Epithelial cell of esophagus (primary cell): ENCODE measurements around the gene TARS3.

Source experiments
- DNase-seq: peaks from one replicate; pipeline ENCODE4 v3.0.0; 2010; ENCODE audit warnings: low read depth
- H3K4me3 ChIP-seq: 2 replicates; pipeline ENCODE4 v1.5.1; 2011; ENCODE audit warnings: mild to moderate bottlenecking, low read length, control low read depth
- TF ChIP-seq, protein P1 (sequence below): IDR thresholded peaks from 2 replicates; pipeline ENCODE4 v1.5.1; 2011; ENCODE audit warnings: low read depth, mild to moderate bottlenecking, low read length, control low read depth, inconsistent platforms; ENCODE audit not compliant: insufficient read depth; ENCODE audit errors: missing control alignments

Gene TARS3

DNA sequence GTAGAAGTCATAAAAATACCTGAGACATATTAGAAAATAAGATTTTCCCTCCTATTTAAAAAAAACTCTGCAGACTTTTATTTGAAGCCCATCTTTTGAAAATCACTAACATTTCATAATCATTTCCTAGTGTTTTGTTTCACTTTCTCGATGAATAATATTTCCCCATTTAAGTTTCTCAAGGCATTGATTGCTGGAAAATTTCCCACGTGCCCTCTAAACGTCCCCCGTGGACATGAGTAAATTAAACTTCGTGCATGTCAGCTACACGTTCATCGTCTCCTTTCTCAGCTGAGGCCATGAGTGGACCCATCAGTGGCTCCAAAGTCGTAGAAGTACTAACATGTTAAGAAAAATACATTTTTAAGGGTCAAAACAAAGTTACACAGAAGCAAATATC is 70.1 kb downstream of the TARS3 start:
- DNase-seq: no peak
- TF ChIP-seq, protein P1, sequence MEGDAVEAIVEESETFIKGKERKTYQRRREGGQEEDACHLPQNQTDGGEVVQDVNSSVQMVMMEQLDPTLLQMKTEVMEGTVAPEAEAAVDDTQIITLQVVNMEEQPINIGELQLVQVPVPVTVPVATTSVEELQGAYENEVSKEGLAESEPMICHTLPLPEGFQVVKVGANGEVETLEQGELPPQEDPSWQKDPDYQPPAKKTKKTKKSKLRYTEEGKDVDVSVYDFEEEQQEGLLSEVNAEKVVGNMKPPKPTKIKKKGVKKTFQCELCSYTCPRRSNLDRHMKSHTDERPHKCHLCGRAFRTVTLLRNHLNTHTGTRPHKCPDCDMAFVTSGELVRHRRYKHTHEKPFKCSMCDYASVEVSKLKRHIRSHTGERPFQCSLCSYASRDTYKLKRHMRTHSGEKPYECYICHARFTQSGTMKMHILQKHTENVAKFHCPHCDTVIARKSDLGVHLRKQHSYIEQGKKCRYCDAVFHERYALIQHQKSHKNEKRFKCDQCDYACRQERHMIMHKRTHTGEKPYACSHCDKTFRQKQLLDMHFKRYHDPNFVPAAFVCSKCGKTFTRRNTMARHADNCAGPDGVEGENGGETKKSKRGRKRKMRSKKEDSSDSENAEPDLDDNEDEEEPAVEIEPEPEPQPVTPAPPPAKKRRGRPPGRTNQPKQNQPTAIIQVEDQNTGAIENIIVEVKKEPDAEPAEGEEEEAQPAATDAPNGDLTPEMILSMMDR: no peak
- no peak overlapping the region for H3K4me3 ChIP-seq

- H3K4me3 ChIP-seq: peak overlapping the region; percentile 90
- TF ChIP-seq, protein P1: no peak
- DNase-seq: peak; percentile 40
Measured at GRCh38 chr15:101652786-101653430, 71.4 kb downstream of the TARS3 start.

- DNase-seq: peak; percentile 95
- TF ChIP-seq, protein P1: peak; percentile 53
- H3K4me3 ChIP-seq: peak within 1 kb of the TSS; percentile 90
Measured at GRCh38 chr15:101652098-101652785, 72.0 kb downstream of the TARS3 start, which contains the start of gene TM2D3. TSS of gene TM2D3 (minus strand) at chr15:101652381. CDS start at chr15:101652361, 20 bp downstream.

DNA sequence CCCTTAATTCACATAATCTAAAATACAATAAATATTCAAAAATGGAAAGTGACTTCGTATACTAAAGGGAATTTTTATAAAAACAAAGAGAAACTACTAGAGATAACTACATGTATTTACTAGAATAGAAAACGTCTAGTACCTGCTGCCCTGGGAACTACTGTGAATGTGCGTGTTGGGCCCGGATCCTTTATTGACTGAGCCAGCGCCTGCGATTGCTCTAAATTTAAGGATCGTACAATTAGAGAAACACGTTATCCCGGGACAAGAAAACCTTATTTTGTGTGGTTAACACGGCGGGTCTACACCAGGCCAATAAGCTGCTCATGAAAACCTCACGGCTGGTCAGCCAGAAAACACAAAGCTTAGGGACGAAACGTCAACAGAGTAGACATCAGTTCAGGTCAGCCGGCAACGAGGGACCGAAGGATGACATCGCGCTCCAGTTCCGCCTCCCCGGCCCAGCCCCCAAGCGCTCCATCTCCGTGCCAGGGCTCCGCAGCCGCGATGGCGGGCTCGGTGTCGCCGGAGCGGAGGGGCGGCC is 72.6 kb downstream of the TARS3 start:
- peak overlapping the region; percentile 90 for H3K4me3 ChIP-seq
- DNase-seq: peak; percentile 17
- TF ChIP-seq, protein P1: no peak

DNA sequence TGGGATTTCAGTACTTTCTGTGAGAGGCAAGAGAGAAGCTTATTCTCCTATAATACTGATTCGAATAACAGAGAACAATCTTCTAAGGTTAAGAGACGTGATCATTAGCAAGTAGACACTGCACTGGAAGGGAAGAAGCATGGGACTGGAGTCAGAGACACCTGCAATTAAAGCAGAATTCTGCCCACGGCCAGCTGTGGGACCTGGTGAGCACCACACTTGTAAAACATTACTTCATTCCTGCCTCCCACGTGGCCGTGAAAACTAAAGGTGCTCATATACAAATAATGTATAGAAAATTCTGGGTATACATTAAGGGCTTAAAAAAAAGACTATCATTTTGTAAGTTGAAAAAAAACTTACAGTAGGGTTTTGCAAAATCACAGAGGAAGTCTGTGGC is 74.1 kb downstream of the TARS3 start:
- TF ChIP-seq, protein P1: no peak
- no peak overlapping the region for H3K4me3 ChIP-seq
- DNase-seq: no peak

GRCh38 chr15:101648356-101648755 is 75.9 kb downstream of the TARS3 start:
- DNase-seq: no peak
- TF ChIP-seq, protein P1: no peak
- H3K4me3 ChIP-seq: no peak overlapping the region

GRCh38 chr15:101647251-101647650 is 77.0 kb downstream of the TARS3 start:
- H3K4me3 ChIP-seq: no peak overlapping the region
- no peak for DNase-seq
- TF ChIP-seq, protein P1: no peak
